WTC11 (cell line): ENCODE results near the gene CFAP92. TPM values are rescaled to one million over a fixed set of nuclear protein-coding genes. Genes with fewer than 3 reads are reported as not detected.

ENCODE experiments used
- ATAC-seq: fragments of 200-7000 bp; cut with Tn5 transposase; 2 replicates; pipeline ENCODE4 v1.10.0; 2021; ENCODE audit warnings: mild to moderate bottlenecking, moderate library complexity
- CTCF ChIA-PET: fragments of 300-600 bp; sonication (Branson Sonifier 250); formaldehyde crosslinking; loops from one replicate; lab custom pipeline; 2021; ENCODE audit warnings: antibody characterized with exemption; lab: Charles Lee
- POLR2A ChIA-PET: fragments of 350-600 bp; sonication (Branson Sonifier 250); formaldehyde crosslinking; loops from one replicate; lab custom pipeline; 2021; ENCODE audit warnings: antibody characterized with exemption; lab: Charles Lee
- DNase-seq: peaks from one replicate; pipeline ENCODE4 v3.0.0; 2021; ENCODE audit warnings: low spot score
- H3K27ac Mint-ChIP-seq: 2 replicates; pipeline ENCODE4 v1.8.0; 2021; ENCODE audit warnings: mixed read lengths
- H3K27me3 Mint-ChIP-seq: 2 replicates; pipeline ENCODE4 v1.8.0; 2021; ENCODE audit warnings: low read depth, mild to moderate bottlenecking, moderate library complexity, mixed read lengths
- H3K36me3 Mint-ChIP-seq: 2 replicates; pipeline ENCODE4 v1.8.0; 2021; ENCODE audit warnings: mixed read lengths
- H3K4me1 Mint-ChIP-seq: 2 replicates; pipeline ENCODE4 v1.8.0; 2022; ENCODE audit warnings: mixed read lengths
- H3K4me3 Mint-ChIP-seq: 2 replicates; pipeline ENCODE4 v1.8.0; 2021; ENCODE audit warnings: mild to moderate bottlenecking, moderate library complexity, mixed read lengths
- H3K9me3 Mint-ChIP-seq: 2 replicates; pipeline ENCODE4 v1.8.0; 2021; ENCODE audit warnings: mixed read lengths
- AFF4 ChIP-seq: sonication (generic); formaldehyde crosslinking; IDR thresholded peaks from 2 replicates; pipeline ENCODE4 v1.8.1; 2023; ENCODE audit warnings: mild to moderate bottlenecking, missing genetic modification reagents, borderline replicate concordance
- ATF3 ChIP-seq: sonication (generic); formaldehyde crosslinking; conservative IDR thresholded peaks from 2 replicates; pipeline ENCODE4 v1.8.1; 2022; ENCODE audit warnings: mild to moderate bottlenecking, missing genetic modification reagents
- CDX4 ChIP-seq: fragments of 250-450 bp; sonication (Bioruptor Pico); IDR thresholded peaks from 2 replicates; pipeline ENCODE4 v1.9.0; 2021; ENCODE audit warnings: moderate library complexity, mild to moderate bottlenecking, inconsistent platforms, borderline replicate concordance
- CTCF ChIP-seq: fragments of 200-600 bp; IDR thresholded peaks from 2 replicates; pipeline ENCODE4 v1.8.0; 2022; ENCODE audit warnings: antibody characterized with exemption
- GABPB1 ChIP-seq: sonication (generic); formaldehyde crosslinking; IDR thresholded peaks from 2 replicates; pipeline ENCODE4 v1.8.1; 2023; ENCODE audit warnings: mild to moderate bottlenecking, missing genetic modification reagents
- HMGA2 ChIP-seq: fragments of 250-450 bp; sonication (Bioruptor Pico); IDR thresholded peaks from 2 replicates; pipeline ENCODE4 v1.4.0; 2021; ENCODE audit warnings: mild to moderate bottlenecking, moderate library complexity
- IRF1 ChIP-seq: sonication (generic); formaldehyde crosslinking; IDR thresholded peaks from 2 replicates; pipeline ENCODE4 v1.8.0; 2023; ENCODE audit warnings: missing genetic modification reagents
- OVOL2 ChIP-seq: fragments of 250-450 bp; sonication (Bioruptor Pico); IDR thresholded peaks from 2 replicates; pipeline ENCODE4 v1.9.0; 2021; ENCODE audit warnings: mild to moderate bottlenecking, borderline replicate concordance
- SMAD3 ChIP-seq: sonication (generic); formaldehyde crosslinking; IDR thresholded peaks from 2 replicates; pipeline ENCODE4 v1.8.0; 2022; ENCODE audit warnings: missing genetic modification reagents, mild to moderate bottlenecking, borderline replicate concordance
- ZMAT4 ChIP-seq: fragments of 250-450 bp; sonication (Bioruptor Pico); IDR thresholded peaks from 2 replicates; pipeline ENCODE4 v1.9.0; 2021; ENCODE audit warnings: mild to moderate bottlenecking
- ZNF138 ChIP-seq: sonication (generic); formaldehyde crosslinking; conservative IDR thresholded peaks from 2 replicates; pipeline ENCODE4 v1.8.1; 2022; ENCODE audit warnings: mild to moderate bottlenecking, moderate library complexity, missing genetic modification reagents
- ZNF263 ChIP-seq: sonication (generic); formaldehyde crosslinking; IDR thresholded peaks from 2 replicates; pipeline ENCODE4 v1.8.1; 2022; ENCODE audit warnings: low read depth, mild to moderate bottlenecking, moderate library complexity, missing genetic modification reagents
- ZNF532 ChIP-seq: fragments of 250-450 bp; sonication (Bioruptor Pico); IDR thresholded peaks from 2 replicates; pipeline ENCODE4 v1.9.0; 2021; ENCODE audit warnings: mild to moderate bottlenecking, borderline replicate concordance
- total RNA-seq: library from RNA; stranded (reverse); gene quantifications from 3 replicates; pipeline ENCODE4 v1.2.3, GENCODE V29; 2021

Gene CFAP92
- total RNA-seq, 1 experiment from 2014 or later = 2.9 TPM

GRCh38 chr3:129016356-129016719, 22.5 kb upstream of the CFAP92 start (continued):
- TF ChIP-seq CDX4 = no peak
- no peak for TF ChIP-seq CTCF
- no peak for TF ChIP-seq IRF1
- TF ChIP-seq SMAD3 = no peak

GRCh38 chr3:129015388-129016105, 21.7 kb upstream of the CFAP92 start:
- H3K9me3 Mint-ChIP-seq = peaks cover 4% of the 10 kb centered on the region; the same call in 1 of the 2 replicates
- POLR2A ChIA-PET = no interaction called here
- no peaks in the 10 kb centered on the region for H3K36me3 Mint-ChIP-seq
- no peaks in the 10 kb centered on the region; the same call in 1 of the 2 replicates for H3K27me3 Mint-ChIP-seq
- CTCF ChIA-PET = interaction anchor here (0.7 to 3.2 kb wide), 13 partner anchors 9 to 45 kb away, joined by 3 to 38 read pairs (median 5); no protein-coding TSS in a partner anchor
- TF ChIP-seq HMGA2 (CRISPR knock-in tag) (no peak), ATF3 (no peak), ZNF263 (CRISPR knock-in tag) (no peak), ZNF532 (CRISPR knock-in tag) (no peak), AFF4 (CRISPR knock-in tag) (no peak), ZNF138 (CRISPR knock-in tag) (no peak), GABPB1 (CRISPR knock-in tag) (no peak), ZMAT4 (no peak), OVOL2 (CRISPR knock-in tag) (no peak)
- DNase-seq = no peak
- H3K4me3 Mint-ChIP-seq = no peak overlapping the region
- H3K4me1 Mint-ChIP-seq = peaks cover 7% of the 10 kb centered on the region
- no peak for ATAC-seq
- H3K27ac Mint-ChIP-seq = no peak overlapping the region
